Activated CD8-positive, alpha-beta memory T cell treated with anti-CD3 and anti-CD28 coated beads, Interleukin-2, amount 50 U/mL, for 1 hour (primary cell): ENCODE results near the gene ANKRD11.
"Not testable (repeated sequence)": the region's sequence is repeated elsewhere in the genome, so short reads cannot be mapped to it uniquely, and the experiment has no call there.

Source experiments
- DNase-seq: peaks from one replicate; pipeline ENCODE4 v3.0.0-alpha.2; 2020; ENCODE audit errors: extremely low read depth

Gene ANKRD11

DNA sequence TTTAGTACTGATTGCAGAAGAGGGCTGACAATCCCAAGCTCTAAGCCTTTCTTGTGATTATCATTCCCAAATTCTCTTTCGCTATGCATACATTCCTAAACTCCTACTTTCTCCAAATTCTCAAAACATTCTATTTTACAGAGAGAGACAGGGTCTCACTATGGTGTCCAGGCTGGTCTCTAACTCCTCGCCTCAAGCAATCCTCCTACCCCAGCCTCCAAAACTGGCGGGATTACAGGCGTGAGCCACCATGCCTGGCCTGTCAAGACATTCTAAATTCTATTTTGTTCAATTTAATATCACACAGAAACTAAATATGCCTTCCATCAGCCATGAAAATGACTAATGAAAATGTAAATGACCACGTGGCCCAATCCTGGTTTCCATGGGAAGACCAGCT, 39.8 kb downstream of the ANKRD11 start:
- no peak for DNase-seq

DNA sequence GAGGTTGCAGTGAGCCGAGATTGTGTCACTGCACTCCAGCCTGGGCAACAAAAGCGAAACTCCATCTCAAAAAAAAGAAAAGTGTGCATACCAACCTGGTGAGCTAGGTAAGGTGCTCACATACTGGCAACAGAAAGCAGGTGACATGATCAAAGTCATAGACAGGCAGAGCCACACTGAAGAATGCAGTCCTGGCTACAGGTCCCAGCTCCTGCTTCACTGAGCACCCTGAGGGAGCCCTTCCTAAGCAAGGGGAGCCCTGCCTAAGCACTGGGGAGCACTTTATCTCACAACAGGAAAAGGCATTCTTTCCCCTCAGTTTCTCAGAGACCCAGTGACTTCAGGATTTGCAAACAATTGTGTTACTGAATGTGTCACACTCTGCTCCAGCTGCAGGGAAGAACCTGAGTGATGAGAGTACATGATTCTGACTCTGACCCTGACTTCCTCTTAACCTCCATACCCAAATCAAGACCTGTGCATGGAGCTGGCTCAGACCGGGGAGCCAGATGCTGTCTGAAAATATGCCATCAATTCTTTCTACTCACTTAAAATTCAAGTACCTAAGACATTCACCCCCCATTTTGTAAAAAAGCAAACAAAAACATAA, 40.5 kb downstream of the ANKRD11 start:
- no peak for DNase-seq

DNA sequence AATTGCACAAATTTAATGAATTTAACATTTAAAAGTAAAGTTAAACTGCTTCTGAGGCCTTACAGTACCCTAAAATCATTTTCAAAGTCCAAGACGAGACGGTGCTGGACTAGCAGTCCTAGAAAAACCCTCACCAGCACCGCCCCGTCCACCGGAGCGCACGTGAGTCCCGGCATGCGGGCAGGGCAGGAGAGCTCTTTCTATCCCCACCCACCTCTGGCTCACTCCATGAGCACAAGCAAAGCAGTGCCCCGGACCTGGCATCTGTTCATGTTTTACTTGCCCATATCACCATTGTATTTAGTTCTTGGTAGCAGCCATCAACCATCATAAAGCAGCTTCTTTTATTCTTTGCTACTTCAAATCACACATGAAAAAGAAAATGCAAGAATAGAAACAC, 41.7 kb downstream of the ANKRD11 start:
- no peak for DNase-seq

DNA sequence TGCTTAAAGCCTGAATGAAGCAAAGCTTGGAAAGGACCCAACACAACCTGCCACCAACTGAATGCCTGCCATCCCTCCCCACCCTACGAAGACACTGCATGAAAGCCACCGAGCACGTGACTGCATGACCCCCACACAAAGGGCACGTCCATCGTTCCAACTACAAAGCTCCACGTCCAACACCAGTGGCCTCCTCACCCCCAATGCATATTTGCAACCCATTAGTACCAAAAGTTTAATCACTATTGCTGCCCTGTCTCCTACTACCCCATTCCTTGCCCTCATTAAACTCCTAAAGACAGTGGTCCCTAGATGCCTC, 43.4 kb downstream of the ANKRD11 start:
- no peak for DNase-seq

DNA sequence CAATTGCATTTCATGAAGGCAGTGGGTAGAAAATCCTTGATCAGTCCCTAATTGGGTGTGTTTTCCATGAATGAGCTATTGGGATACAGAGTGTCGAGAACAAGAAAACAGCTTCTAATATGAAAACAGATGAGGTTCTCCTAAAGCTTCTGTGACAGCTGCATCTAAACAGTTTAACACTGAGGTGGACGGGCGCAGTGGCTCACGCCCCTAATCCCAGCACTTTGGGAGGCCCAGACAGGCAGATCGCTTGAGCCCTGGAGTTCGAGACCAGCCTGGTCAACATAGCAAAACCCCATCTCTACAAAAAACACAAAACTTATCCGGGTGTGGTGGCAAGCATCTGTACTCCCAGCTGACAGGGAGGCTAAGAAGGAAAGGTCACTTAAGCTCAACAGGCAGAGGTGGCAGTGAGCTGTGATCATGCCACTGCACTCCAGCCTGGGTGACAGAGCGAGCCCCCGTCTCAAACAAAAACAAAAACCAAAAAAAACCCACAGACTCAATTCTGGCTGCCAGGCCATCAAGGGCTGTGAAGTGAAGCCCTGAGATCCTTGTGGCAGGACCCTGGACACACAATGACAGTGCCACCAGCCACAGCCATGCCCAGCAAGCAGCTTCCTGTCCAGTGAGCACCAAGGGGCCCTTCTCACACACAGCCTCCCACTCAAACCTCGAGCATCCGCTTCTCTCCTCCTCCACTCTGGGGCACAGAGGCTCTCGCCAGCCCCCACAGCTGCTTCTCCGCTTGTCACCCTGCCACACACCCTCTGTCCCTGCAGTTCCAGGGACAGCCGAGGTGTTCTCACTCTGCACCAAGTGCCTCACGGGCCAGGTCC, 44.0 kb downstream of the ANKRD11 start:
- DNase-seq, result no peak

DNA sequence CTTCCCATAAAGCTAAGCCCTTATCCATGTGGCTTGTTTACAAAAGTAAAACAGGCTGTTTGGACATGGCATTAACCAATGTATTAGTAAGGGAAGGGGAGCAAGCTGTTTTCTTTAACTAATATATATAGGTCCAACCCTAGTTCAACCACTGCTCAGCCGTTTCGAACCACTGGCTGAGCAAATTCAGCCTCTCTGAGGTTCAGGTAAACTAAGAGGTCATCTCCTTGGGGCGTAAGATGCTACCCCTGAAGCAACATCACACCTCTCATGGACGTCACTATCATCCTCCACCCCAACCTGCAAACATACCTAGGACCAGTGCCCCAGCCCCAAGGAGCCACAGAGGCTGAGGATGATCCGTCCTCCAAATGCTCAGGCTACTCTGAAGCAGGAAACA, 45.2 kb downstream of the ANKRD11 start:
- DNase-seq, result no peak

DNA sequence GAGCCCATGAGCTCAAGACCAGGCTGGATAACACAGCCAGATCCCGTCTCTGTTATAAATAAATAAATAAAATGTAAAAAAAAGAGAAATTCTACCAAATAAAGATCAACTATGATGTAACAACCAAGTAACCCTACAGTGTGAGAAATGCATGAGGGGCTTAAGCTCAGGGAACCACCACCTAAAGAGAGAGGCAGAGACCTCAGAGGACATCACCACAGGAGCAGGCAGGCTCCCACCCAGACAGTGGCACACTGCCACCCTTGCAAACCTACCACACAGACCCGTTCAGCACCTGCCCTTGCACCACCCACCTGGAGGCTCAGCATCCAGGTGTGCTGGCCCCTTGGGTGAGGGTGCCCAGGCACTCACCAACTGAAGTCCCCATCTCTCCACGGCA, 45.6 kb downstream of the ANKRD11 start:
- no peak for DNase-seq

DNA sequence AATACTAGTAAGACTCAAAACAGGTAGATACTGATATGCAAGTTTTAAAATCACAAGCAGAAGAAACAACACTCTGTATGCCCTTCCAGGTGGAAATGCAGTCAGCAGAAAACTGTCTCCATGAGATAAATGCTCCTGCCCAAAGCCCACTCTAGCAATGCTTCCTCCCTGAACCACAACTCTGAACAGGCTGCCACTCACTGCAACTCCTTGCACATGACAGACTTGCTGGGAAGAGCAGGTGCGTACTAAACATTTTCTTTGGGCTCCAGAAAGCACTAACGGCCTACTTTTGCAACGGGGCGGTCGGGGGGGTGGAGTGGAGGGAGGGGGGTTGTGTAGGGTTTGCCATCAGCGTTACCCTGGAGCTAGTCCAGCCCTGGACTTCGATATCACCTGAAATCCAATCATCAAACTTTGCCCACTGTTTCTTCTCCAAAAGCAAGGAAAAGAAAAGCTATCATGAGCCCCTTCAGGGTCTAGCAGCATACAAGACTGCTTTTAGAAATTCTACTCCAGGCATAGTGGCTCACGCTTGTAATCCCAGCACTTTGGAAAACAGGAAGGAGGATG, 46.1 kb downstream of the ANKRD11 start:
- DNase-seq, result no peak

DNA sequence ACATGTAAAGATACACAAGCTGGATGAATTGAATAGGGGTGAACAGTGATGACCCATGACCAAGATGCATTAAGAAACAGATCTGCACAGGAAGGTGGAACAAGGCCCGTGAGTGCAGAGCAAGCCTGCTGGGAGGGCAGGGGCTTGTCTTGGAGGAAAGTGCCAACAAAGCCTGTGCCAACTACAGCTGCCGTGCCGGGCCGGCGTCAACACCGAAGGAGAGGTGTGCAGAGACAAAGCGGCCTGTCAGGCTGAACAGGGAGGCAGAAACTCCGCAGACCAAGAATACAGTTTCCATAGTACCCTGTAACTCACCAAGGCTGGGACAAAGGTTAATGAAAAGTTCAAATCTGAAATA, 46.7 kb downstream of the ANKRD11 start:
- DNase-seq, result no peak

DNA sequence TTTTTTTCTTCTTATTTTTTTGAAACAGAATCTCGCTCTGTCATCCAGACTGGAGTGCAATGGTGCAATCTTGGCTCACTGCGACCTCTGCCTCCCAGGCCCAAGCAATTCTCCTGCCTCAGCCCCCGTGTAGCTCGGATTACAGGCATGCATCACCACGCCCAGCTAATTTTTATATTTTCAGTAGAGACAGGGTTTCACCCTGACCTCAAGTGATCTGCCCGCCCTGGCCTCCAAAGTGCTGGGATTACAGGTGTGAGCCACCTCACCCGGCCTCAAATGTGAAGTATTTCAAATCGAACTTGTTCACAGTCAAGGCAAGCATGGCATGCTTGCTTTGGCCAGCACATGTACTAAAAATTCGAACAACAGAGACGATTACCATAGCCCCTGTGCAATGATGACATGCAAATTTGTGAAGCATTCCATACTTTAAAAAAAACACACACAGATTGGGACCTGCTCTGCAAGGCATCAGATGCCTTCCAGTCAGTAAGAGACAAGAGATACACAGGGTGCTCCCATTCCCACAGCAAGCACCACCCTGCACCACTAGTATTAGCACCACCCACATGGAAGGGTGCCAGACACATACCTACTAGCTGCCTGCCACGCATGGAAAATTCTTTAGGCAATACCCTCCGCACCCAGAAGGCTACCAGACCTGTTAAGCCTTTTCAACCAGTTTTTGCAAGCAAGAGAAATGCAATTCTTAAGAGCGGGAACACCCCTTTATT, 47.2 kb downstream of the ANKRD11 start:
- no peak for DNase-seq

DNA sequence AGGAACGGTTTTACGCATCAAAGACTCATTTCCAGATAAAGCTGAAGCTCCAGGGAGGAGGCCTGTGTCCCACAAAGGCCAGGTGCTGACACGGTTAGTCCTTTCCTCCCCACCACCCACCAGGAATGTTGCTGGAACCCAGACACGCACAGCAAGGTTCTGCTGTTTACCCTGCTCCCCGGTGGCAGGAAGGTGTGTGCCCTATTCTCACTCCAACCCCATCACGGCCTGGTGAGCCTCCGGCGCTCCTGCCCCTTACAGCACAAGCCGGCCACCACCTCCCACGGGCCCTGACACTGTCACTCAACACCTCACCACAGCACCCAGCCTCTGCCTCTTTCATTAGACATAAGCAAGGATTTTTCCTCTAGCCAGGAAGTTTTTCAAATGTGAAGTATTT, 47.8 kb downstream of the ANKRD11 start:
- DNase-seq, result no peak

DNA sequence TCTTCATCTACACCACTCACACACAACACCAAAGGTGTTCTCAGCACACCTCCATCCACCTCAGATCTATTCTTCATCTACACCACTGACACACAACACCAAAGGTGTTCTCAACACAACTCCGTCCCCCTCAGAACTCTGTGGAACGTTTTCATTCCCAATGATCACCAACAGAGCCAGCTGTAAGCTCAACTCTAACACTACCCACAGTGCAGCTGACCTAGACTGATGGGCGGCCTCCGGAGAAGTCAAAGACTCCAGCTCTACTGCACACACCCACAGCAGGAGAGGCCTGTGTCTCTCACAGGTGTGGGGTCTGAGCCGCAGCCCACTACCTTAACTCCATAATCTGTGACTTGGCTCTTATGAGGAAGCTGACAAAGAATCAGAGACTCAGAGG, 50.7 kb downstream of the ANKRD11 start:
- DNase-seq, result no peak

DNA sequence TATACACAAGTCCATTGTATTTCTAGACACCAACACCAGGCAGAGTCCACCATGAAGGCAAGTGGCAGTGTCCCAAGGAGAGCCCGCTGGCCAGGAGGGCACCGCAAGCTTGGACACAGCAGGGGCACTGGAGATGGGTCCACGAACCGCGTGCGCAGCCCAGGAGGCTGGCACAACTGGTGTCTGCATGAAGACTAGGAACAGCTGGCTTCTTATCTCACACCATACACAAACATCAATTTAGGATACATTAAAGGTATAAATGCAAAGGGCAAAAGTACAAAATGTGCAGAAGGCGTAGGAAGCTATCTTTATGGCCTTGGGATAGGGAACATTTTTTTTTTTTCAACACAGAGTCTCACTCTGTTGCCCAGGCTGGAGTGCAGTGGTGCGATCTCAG, 52.4 kb downstream of the ANKRD11 start:
- no peak for DNase-seq

DNA sequence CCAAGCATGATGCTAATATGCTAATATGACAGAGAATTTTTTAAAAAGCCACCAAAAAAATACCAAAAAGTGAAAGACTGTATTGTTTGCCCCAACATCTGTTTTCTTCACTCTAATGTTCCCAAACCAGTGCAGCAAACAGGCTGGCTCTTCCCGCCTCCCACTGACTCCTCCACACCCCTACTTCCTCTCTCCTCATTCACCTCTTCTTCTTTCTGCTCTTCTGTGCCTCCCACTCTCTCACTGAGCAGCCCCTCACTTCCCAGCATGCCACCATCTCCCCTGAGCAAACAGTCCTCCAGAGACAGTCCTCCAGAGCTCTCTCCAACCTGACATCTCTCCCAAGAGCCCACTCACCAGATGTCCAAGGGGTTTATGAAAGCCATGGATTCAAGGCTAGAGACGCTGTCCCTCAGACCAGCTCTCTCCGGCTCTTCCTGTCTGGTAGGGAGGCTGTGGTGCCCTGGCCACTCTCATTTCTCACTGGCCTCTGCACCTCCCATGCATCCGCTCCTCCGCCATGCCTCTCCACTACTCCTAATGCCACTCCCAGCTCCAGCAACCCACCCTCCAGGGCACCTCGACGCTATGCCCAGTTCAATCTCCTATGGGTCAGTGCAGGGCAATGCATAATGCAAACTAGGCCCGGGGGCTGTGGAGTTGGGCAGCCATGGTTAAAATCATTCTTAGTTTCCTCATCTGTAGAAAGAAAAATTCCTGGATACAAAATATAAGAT, 52.9 kb downstream of the ANKRD11 start:
- no peak for DNase-seq

DNA sequence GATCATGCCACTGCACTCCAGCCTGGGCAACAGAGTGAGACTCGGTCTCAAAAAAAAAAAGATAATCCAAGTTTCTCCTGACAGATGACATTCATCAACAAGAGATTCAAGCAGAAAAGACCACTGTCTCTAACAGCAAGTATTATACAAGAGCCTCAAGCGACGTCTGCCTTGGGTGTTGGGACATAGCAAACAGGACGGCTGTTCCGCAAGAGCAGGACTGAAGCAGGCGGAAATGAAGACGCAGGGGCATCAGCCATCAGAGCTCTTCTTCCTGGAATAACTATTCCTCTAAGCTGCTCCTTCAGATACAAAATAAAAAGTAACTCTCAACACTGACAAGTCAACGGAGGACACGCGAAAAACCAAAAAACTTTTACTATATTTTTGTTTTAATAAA, 54.0 kb downstream of the ANKRD11 start:
- DNase-seq, result no peak

DNA sequence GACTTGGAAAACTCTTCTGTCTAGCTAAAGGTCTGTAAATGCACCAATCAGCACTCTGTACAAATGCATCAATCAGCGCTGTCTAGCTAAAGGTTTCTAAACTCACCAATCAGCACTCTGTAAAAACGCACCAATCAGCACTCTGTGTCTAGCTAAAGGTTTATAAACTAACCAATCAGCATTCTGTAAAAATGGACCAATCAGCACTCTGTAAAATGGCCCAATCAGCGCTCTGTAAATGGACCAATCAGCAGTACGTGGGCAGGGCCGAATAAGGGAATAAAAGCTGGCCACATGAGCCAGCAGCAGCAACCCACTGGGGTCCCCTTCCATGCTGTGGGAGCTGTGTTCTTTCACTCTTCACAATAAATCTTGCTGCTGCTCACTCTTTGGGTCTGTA, 55.3 kb downstream of the ANKRD11 start:
- DNase-seq, result not testable (repeated sequence)

DNA sequence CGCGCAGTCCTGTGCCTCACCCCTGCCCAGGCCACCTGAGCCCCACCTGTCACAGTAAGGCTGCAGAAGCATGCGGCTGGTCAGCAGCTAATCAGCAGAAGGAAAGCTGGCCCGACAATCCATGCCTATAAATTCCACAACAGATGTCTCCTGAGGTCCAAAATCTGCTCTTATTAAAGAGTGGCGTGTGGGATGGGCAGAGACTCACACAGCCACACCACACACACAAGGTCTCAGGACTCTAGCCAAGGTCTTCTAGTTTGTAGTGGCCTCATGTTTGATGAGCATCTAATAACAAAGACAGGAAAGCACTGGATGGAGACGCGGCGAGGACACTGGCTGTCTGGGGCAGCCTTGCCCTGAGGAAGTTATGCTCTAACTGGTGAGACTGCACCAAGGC, 55.9 kb downstream of the ANKRD11 start:
- DNase-seq, result no peak

DNA sequence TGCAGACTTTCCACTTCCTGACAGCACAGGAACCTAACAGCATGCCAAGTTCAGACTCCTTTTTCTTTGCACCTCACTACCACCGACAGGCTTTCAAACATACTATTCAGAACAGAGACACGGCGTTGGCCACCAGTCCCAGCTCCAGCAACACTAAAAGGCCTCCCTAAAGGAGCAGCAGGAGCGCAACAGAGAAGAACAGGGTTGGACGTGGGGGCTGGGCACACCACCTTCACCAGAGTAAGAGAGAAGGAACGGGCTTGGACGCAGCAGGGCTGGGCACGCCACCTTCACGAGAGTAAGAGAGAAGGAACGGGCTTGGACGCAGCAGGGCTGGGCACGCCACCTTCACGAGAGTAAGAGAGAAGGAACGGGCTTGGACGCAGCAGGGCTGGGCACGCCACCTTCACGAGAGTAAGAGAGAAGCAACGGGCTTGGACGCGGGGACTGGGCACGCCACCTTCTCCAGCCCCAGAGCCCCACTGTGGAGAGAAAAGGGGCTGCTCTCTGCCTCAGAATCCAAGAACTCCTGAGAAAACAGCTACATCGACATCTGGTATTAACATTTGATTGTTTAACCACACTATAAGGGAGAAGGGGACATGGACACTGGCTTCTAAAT, 56.9 kb downstream of the ANKRD11 start:
- DNase-seq, result not testable (repeated sequence)

DNA sequence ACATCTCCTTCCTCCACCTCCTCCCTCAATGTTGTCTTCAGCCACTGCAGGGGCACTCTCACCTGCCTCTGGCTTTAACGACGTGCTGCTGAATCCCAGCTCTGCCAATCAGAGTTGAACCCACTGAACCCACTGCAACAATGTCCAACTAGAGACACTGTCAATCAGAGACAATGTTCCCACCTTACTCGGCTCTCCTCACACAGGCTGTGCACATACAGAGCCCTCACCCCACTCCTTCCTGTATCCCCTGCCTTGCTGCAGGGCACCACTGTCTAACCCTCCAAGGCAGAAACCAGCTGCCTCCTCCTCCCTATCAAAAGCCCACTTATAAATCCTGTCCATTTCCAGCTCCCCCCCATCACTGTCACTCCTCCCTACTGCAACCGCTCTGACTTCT, 58.7 kb downstream of the ANKRD11 start:
- no peak for DNase-seq

DNA sequence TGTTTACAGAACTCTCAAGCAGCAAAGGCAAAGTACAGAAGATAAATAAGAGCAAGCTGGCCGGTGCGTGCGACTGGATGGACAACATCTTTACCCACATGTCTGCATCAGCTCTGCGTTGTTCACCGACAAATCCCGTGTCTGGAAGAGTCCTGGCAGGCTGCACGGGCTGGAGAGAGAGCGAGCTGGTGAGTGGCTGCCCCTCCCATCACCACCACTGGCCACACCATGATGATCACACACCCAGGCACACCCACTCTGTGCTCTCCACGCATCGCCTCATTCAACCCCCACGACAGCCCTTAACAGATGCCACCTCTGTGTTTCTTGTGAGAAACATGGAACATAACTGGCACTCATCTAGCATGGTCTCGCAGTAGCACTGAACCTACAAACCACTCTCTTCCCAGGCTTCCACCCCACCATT, 59.2 kb downstream of the ANKRD11 start:
- no peak for DNase-seq

DNA sequence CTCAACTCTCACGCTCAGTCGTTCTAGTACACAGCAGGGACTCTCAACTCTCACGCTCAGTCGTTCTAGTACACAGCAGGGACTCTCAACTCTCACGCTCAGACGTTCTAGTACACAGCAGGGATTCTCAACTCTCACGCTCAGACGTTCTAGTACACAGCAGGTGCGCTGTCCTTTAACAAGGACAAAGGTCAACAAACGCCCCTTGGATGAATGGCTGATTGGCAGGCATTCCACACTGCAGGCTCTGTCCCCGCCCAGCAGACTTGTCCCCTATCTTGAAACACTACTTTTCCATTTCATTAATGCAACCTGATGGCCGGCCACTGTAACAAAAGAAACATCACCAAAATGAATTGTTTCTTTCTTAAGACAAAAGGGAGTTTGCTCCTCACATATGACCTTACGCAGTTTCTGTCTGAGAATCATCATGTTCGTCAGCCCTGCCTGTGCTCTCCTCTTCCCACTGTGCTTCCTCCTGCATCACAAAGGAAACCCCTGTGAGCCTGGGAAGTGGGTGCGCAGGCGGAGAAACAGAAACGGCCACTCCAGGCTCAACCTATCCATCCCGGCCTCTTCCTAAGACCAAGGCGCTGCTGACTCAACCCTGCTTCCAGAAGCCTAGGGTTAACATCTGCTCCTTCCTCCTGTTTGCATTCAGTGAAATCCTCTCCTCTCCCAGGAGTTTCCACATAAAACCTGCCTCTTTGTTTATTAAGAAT, 59.8 kb downstream of the ANKRD11 start:
- no peak for DNase-seq
